ENCODE results near the gene VPS16.

DNA sequence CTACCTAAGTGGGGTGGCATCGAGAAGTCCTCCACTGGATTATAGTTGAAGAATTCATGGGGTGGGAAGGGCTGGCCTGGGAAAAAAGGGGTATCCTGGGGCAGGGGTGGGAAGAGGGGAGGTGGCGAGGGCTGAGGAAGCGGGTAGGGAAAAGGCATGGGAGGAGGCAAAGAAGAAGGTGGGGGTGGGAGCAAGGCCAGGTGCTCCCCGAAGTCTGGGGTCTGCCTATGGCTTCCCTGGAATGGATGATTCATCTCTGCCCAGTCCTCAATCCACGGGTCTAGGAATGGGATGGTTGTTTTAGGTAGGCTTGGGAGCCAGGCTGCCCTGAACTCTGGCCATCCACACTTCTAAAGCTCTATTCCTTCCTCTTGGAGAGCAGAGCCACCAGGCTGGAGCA, 4.5 kb upstream of the VPS16 start:
- no peak for TF ChIP-seq POLR2A (IDR thresholded peaks at IDR 0.05)
- TF ChIP-seq POLR2AphosphoS5 (IDR thresholded peaks at IDR 0.05), result no peak
- TF ChIP-seq, protein P1, sequence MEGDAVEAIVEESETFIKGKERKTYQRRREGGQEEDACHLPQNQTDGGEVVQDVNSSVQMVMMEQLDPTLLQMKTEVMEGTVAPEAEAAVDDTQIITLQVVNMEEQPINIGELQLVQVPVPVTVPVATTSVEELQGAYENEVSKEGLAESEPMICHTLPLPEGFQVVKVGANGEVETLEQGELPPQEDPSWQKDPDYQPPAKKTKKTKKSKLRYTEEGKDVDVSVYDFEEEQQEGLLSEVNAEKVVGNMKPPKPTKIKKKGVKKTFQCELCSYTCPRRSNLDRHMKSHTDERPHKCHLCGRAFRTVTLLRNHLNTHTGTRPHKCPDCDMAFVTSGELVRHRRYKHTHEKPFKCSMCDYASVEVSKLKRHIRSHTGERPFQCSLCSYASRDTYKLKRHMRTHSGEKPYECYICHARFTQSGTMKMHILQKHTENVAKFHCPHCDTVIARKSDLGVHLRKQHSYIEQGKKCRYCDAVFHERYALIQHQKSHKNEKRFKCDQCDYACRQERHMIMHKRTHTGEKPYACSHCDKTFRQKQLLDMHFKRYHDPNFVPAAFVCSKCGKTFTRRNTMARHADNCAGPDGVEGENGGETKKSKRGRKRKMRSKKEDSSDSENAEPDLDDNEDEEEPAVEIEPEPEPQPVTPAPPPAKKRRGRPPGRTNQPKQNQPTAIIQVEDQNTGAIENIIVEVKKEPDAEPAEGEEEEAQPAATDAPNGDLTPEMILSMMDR (IDR thresholded peaks at IDR 0.05), result no peak
- TF ChIP-seq EP300 (IDR thresholded peaks at IDR 0.05; ENCODE audit: low read depth), result no peak

Measured in transverse colon (tissue), 4 donors.